SK-N-SH (cell line): ENCODE measurements around the gene CDK14. TPM values are rescaled to one million over a fixed set of nuclear protein-coding genes. Genes with fewer than 3 reads are reported as not detected.
A peak's percentile ranks its signal among the peaks of the same experiment; 100 is the strongest.

Experiments
- CTCF ChIA-PET: fragments of 300-600, 350-600 bp; formaldehyde crosslinking; extraction: SDS; loops from one replicate; lab custom pipeline; 2021; lab: Yijun Ruan, JAX
- POLR2A ChIA-PET: fragments of 350-600 bp; sonication (Branson Sonifier 250); formaldehyde crosslinking; extraction: SDS; loops from one replicate; lab custom pipeline; 2020; ENCODE audit warnings: antibody characterized with exemption, inconsistent platforms; lab: Yijun Ruan, JAX
- DNase-seq: peaks from one replicate; pipeline ENCODE4 v3.0.0; 2012
- H2AFZ ChIP-seq: fragments of 200-600 bp; sonication (generic); 2 replicates; pipeline ENCODE4 v1.8.1; 2016; ENCODE audit warnings: antibody characterized with exemption, mild to moderate bottlenecking, low read depth
- H3F3A ChIP-seq: fragments of 200-600 bp; sonication (generic); replicated peaks from 2 replicates; pipeline ENCODE3; 2016; ENCODE audit warnings: antibody characterized with exemption, mild to moderate bottlenecking; ENCODE audit not compliant: insufficient read depth
- H3K27ac ChIP-seq, 2 experiments: fragments of 200-500 bp in 1 of 2; fragments of 200-600 bp in 1 of 2; sonication (Bioruptor generic) in 1 of 2; sonication (generic), shearing (Covaris generic) in 1 of 2; 2 replicates each; pipeline versions ENCODE4 v1.5.1 to v1.6.1; 2014 to 2016; ENCODE audit warnings: low read depth in 2 of 2, inconsistent platforms in 1 of 2, low read length in 1 of 2, mild to moderate bottlenecking in 1 of 2, mixed read lengths in 1 of 2
- H3K27me3 ChIP-seq: fragments of 200-600 bp; sonication (generic), shearing (Covaris generic); 2 replicates; pipeline ENCODE4 v1.6.1; 2016; ENCODE audit warnings: mixed run types; ENCODE audit not compliant: insufficient read depth
- H3K36me3 ChIP-seq, 2 experiments: fragments of 200-500 bp in 1 of 2; fragments of 200-600 bp in 1 of 2; sonication (Bioruptor generic) in 1 of 2; sonication (generic) in 1 of 2; replicated peaks in 1 of 2; 2 replicates each; pipeline versions ENCODE3 to v1.5.1; 2014 to 2016; ENCODE audit warnings: low read length in 1 of 2, mild to moderate bottlenecking in 1 of 2; ENCODE audit not compliant: insufficient read depth in 2 of 2, control insufficient read depth in 1 of 2
- H3K4me1 ChIP-seq, 2 experiments: fragments of 200-500 bp in 1 of 2; fragments of 200-600 bp in 1 of 2; sonication (Bioruptor generic) in 1 of 2; sonication (generic), shearing (Covaris generic) in 1 of 2; 2 replicates each; pipeline versions ENCODE4 v1.5.1 to v1.6.1; 2014 to 2016; ENCODE audit warnings: low read depth in 1 of 2, low read length in 1 of 2, mixed run types in 1 of 2; ENCODE audit not compliant: insufficient read depth in 2 of 2, control insufficient read depth in 1 of 2
- H3K4me2 ChIP-seq: fragments of 200-600 bp; sonication (generic), shearing (Covaris generic); 2 replicates; pipeline ENCODE4 v1.6.1; 2017; ENCODE audit warnings: mixed run types
- H3K4me3 ChIP-seq, 2 experiments: fragments of 200-500 bp in 1 of 2; fragments of 200-600 bp in 1 of 2; sonication (Bioruptor generic) in 1 of 2; sonication (generic), shearing (Covaris generic) in 1 of 2; 2 replicates each; pipeline versions ENCODE4 v1.5.1 to v1.8.1; 2014 to 2016; ENCODE audit warnings: low read depth in 2 of 2, inconsistent platforms in 1 of 2, low read length in 1 of 2, mild to moderate bottlenecking in 1 of 2, mixed read lengths in 1 of 2, moderate library complexity in 1 of 2
- H3K79me2 ChIP-seq: fragments of 200-600 bp; sonication (generic); 2 replicates; pipeline ENCODE4 v1.8.1; 2017; ENCODE audit warnings: mild to moderate bottlenecking; ENCODE audit not compliant: insufficient read depth
- H3K9ac ChIP-seq: fragments of 200-600 bp; sonication (generic); 2 replicates; pipeline ENCODE4 v1.6.1; 2017; ENCODE audit warnings: mixed run types
- H3K9me2 ChIP-seq: fragments of 200-600 bp; sonication (generic); 2 replicates; pipeline ENCODE4 v1.6.1; 2017; ENCODE audit warnings: mixed run types
- H3K9me3 ChIP-seq: fragments of 200-600 bp; sonication (generic); 2 replicates; pipeline ENCODE4 v1.6.1; 2017; ENCODE audit warnings: mixed run types, mild to moderate bottlenecking, moderate library complexity
- H4K20me1 ChIP-seq: fragments of 200-600 bp; sonication (generic); 2 replicates; pipeline ENCODE4 v1.6.1; 2017; ENCODE audit warnings: mild to moderate bottlenecking, mixed run types; ENCODE audit not compliant: insufficient read depth
- CTCF ChIP-seq: fragments of 200-600 bp; sonication (generic); IDR thresholded peaks from 2 replicates; pipeline ENCODE4 v1.6.1; 2017; ENCODE audit warnings: antibody characterized with exemption, mild to moderate bottlenecking, moderate library complexity
- EZH2phosphoT487 ChIP-seq: fragments of 200-600 bp; sonication (generic); IDR thresholded peaks from 2 replicates; pipeline ENCODE4 v1.6.1; 2017; ENCODE audit warnings: low read depth, mixed run types, mild to moderate bottlenecking, antibody characterized with exemption, moderate library complexity, borderline replicate concordance
- FOSL2 ChIP-seq: IDR thresholded peaks from 2 replicates; pipeline ENCODE4 v1.4.0; 2012; ENCODE audit warnings: low read depth, mild to moderate bottlenecking, moderate library complexity, borderline replicate concordance
- FOXJ3 ChIP-seq: sonication (generic); formaldehyde crosslinking; IDR thresholded peaks from 2 replicates; pipeline ENCODE4 v1.5.1; 2020; ENCODE audit warnings: mild to moderate bottlenecking, missing genetic modification reagents
- GABPA ChIP-seq: IDR thresholded peaks from 2 replicates; pipeline ENCODE4 v1.4.0; 2012; ENCODE audit warnings: low read depth, mild to moderate bottlenecking
- GATA2 ChIP-seq: sonication (generic); formaldehyde crosslinking; IDR thresholded peaks from 2 replicates; pipeline ENCODE4 v1.5.0; 2020; ENCODE audit warnings: mild to moderate bottlenecking, missing genetic modification reagents
- NFIC ChIP-seq: IDR thresholded peaks from 2 replicates; pipeline ENCODE4 v1.4.0; 2012; ENCODE audit warnings: borderline replicate concordance
- NRF1 ChIP-seq: IDR thresholded peaks from 2 replicates; pipeline ENCODE4 v1.6.1; 2012; ENCODE audit warnings: low read depth, mild to moderate bottlenecking, low read length
- RCOR1 ChIP-seq: fragments of 150-350 bp; IDR thresholded peaks from 2 replicates; pipeline ENCODE4 v1.6.1; 2017; ENCODE audit warnings: antibody characterized with exemption, low read length
- SIN3A ChIP-seq: IDR thresholded peaks from 2 replicates; pipeline ENCODE4 v1.6.1; 2012; ENCODE audit warnings: low read depth, mild to moderate bottlenecking, low read length, moderate library complexity, borderline replicate concordance
- TEAD4 ChIP-seq: IDR thresholded peaks from 2 replicates; pipeline ENCODE4 v1.4.0; 2012; ENCODE audit warnings: mild to moderate bottlenecking, borderline replicate concordance; ENCODE audit not compliant: insufficient read depth
- WGBS: methylation state at CpG from one replicate; pipeline ENCODE4 v1.1.6; 2017; ENCODE audit warnings: low lambda C conversion rate; 5-methylcytosine and 5-hydroxymethylcytosine counted together
- polyA plus RNA-seq, 3 experiments: library from polyadenylated mRNA; depleted of rRNA; stranded (reverse); fragments of >200 nt; gene quantifications; 2 replicates each; pipeline ENCODE4 v1.2.3, GENCODE V29; 2012
- TF ChIP-seq, protein P1 (sequence below): IDR thresholded peaks from 2 replicates; pipeline ENCODE4 v1.4.0; 2012; ENCODE audit warnings: low read depth, borderline replicate concordance

Gene CDK14
- polyA plus RNA-seq, 1 of the 3 experiments (the other 2 are of a cell fraction) = 13.9 TPM

DNA sequence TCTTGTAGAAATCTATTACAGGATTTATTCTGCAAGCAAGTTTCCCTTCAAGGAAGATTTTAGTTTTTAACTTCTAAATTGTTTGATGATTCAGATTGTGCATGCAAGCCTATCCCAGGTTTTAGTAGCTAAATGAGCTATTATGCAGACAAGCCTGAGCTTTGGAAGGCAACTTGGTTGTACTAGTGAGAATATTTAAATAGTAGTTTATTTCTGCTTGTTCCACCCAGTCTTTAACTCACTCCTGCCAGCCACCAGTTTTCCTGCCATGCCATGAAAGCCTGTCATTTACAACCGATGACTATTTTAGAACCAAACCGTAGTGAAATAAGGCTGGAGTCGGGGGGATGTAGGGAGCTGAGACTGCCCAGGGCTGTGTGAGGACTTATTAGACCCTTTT lies 343.5 kb downstream of the CDK14 start (continued):
- no peak for TF ChIP-seq SIN3A
- no peak for TF ChIP-seq GATA2 (CRISPR knock-in tag)
- no peak for TF ChIP-seq NRF1
- no peak for TF ChIP-seq NFIC
- TF ChIP-seq, protein P1, sequence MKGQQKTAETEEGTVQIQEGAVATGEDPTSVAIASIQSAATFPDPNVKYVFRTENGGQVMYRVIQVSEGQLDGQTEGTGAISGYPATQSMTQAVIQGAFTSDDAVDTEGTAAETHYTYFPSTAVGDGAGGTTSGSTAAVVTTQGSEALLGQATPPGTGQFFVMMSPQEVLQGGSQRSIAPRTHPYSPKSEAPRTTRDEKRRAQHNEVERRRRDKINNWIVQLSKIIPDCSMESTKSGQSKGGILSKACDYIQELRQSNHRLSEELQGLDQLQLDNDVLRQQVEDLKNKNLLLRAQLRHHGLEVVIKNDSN = no peak
- no peak for TF ChIP-seq EZH2phosphoT487
- TF ChIP-seq RCOR1 = no peak
- TF ChIP-seq FOSL2 = no peak
- no peak for TF ChIP-seq CTCF

GRCh38 chr7:90944021-90944420 lies 347.9 kb downstream of the CDK14 start:
- H3K4me2 ChIP-seq = no peak overlapping the region
- no peaks in the 10 kb centered on the region for H3K9me3 ChIP-seq
- ChIA-PET POLR2A (no interaction called here), CTCF (interaction anchor here (1.2 to 1.5 kb wide), 2 partner anchors 10 kb away, joined by 3 to 4 read pairs; no protein-coding TSS in a partner anchor)
- no peak for TF ChIP-seq TEAD4
- TF ChIP-seq FOSL2 = 0 out of 2 replicates have a peak, but pooled peaks have one; percentile 7
- TF ChIP-seq FOXJ3 = no peak
- peak; percentile 10; the same call in 1 of the 2 replicates for TF ChIP-seq NFIC
- no peak for TF ChIP-seq GABPA
- DNase-seq = no peak
- no peak overlapping the region for H2AFZ ChIP-seq
- H3K9ac ChIP-seq = no peak overlapping the region
- H3K9me2 ChIP-seq = no peaks in the 10 kb centered on the region
- H3K4me3 ChIP-seq = no peak overlapping the region
- no peaks in the 10 kb centered on the region for H4K20me1 ChIP-seq
- H3F3A ChIP-seq = peaks cover 3% of the 10 kb centered on the region
- no peaks in the 10 kb centered on the region for H3K36me3 ChIP-seq
- WGBS = 96% methylated on average over 3 of the region's 3 CpGs
- no peaks in the 10 kb centered on the region for H3K79me2 ChIP-seq
- H3K27me3 ChIP-seq = no peaks in the 10 kb centered on the region
- H3K4me1 ChIP-seq = no peaks in the 10 kb centered on the region
- no peak overlapping the region for H3K27ac ChIP-seq
